SK-N-MC (cell line): ENCODE data around the gene SCN4A.

Experiments
- EZH2 ChIP-seq: fragments of 200-600 bp; sonication (generic); IDR thresholded peaks from one replicate; pipeline ENCODE4 v1.6.1; 2017; ENCODE audit warnings: antibody characterized with exemption
- POLR2AphosphoS5 ChIP-seq: IDR thresholded peaks from 2 replicates; pipeline ENCODE4 v1.6.1; 2012; ENCODE audit warnings: mild to moderate bottlenecking, low read depth, low read length, borderline replicate concordance

GRCh38 chr17:63973247-63973646 is 529 bp upstream of the SCN4A start:
- no peak for TF ChIP-seq EZH2
- no peak for TF ChIP-seq POLR2AphosphoS5
